ENCODE measurements around the gene METTL4. TPM values are rescaled to one million over a fixed set of nuclear protein-coding genes. Genes with fewer than 3 reads are reported as not detected.

Gene METTL4
- total and polyA plus RNA-seq, 2 experiments from 2014 or later: 7.6 to 16.0 TPM

DNA sequence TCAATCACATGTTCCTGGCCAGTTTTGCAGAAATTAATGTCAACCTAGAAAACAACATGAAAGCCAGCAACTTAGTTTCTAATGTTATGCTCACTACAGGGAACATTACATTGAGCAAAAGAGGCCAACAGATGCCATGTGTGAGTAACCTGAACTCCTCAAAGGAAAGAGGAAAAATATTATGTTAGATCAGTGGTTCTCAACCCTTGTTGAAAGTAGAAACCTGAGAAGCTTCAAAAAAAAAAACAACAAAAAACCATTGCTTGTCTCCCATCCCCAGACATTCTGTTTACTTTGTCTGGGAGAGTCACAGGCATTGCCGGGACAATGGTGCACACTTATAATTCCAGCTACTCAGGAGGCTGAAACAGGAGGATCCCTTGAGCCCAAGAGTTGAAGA, 57.7 kb downstream of the METTL4 start:
- Histone ChIP-seq H3K4me1 (ENCODE audit: insufficient read depth) (no peaks in the 10 kb centered on the region), H3K4me3 (no peak overlapping the region), H3K27ac (peak overlapping the region; percentile 41), H4K20me1 (ENCODE audit: insufficient read depth, poor library complexity, severe bottlenecking) (no peaks in the 10 kb centered on the region), H3K9me3 (ENCODE audit: low read depth) (no peaks in the 10 kb centered on the region), H3K36me3 (replicated peaks; ENCODE audit: insufficient read depth, low read depth) (no peaks in the 10 kb centered on the region), H3K27me3 (no peaks in the 10 kb centered on the region), H3K4me2 (no peak overlapping the region), H3K79me2 (no peaks in the 10 kb centered on the region), H2AFZ (no peak overlapping the region), H3K9me2 (replicated peaks; ENCODE audit: insufficient read depth) (no peaks in the 10 kb centered on the region)
- WGBS (ENCODE audit: low lambda C conversion rate, missing lambda C conversion rate): 34% methylated on average over 1 of the region's 1 CpG
- TF ChIP-seq, protein P1, sequence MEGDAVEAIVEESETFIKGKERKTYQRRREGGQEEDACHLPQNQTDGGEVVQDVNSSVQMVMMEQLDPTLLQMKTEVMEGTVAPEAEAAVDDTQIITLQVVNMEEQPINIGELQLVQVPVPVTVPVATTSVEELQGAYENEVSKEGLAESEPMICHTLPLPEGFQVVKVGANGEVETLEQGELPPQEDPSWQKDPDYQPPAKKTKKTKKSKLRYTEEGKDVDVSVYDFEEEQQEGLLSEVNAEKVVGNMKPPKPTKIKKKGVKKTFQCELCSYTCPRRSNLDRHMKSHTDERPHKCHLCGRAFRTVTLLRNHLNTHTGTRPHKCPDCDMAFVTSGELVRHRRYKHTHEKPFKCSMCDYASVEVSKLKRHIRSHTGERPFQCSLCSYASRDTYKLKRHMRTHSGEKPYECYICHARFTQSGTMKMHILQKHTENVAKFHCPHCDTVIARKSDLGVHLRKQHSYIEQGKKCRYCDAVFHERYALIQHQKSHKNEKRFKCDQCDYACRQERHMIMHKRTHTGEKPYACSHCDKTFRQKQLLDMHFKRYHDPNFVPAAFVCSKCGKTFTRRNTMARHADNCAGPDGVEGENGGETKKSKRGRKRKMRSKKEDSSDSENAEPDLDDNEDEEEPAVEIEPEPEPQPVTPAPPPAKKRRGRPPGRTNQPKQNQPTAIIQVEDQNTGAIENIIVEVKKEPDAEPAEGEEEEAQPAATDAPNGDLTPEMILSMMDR (IDR thresholded peaks at IDR 0.05; ENCODE audit: poor library complexity): no peak
- TF ChIP-seq EZH2 (IDR thresholded peaks at IDR 0.05; ENCODE audit: borderline replicate concordance): no peak
- no peak for TF ChIP-seq EZH2phosphoT487 (IDR thresholded peaks at IDR 0.05; ENCODE audit: low read depth, severe bottlenecking, unreplicated experiment)
- no peak for DNase-seq (ENCODE audit: low spot score)

GRCh38 chr18:2512059-2512458, 59.2 kb downstream of the METTL4 start:
- Histone ChIP-seq H3K27ac (no peak overlapping the region), H4K20me1 (ENCODE audit: insufficient read depth, poor library complexity, severe bottlenecking) (no peaks in the 10 kb centered on the region), H3K36me3 (replicated peaks; ENCODE audit: insufficient read depth, low read depth) (no peaks in the 10 kb centered on the region), H3K4me3 (no peak overlapping the region), H2AFZ (no peak overlapping the region), H3K4me2 (no peak overlapping the region), H3K79me2 (no peaks in the 10 kb centered on the region), H3K27me3 (no peaks in the 10 kb centered on the region), H3K9me3 (ENCODE audit: low read depth) (no peaks in the 10 kb centered on the region), H3K4me1 (ENCODE audit: insufficient read depth) (no peaks in the 10 kb centered on the region), H3K9me2 (replicated peaks; ENCODE audit: insufficient read depth) (no peaks in the 10 kb centered on the region)
- 84% methylated on average over 2 of the region's 2 CpGs for WGBS (ENCODE audit: low lambda C conversion rate, missing lambda C conversion rate)
- DNase-seq (ENCODE audit: low spot score): no peak
- TF ChIP-seq EZH2phosphoT487 (IDR thresholded peaks at IDR 0.05; ENCODE audit: low read depth, severe bottlenecking, unreplicated experiment) (no peak), EZH2 (IDR thresholded peaks at IDR 0.05; ENCODE audit: borderline replicate concordance) (no peak)
- TF ChIP-seq, protein P1 (IDR thresholded peaks at IDR 0.05; ENCODE audit: poor library complexity): no peak

GRCh38 chr18:2511451-2511850, 59.9 kb downstream of the METTL4 start:
- DNase-seq (ENCODE audit: low spot score): no peak
- H3K9me3 ChIP-seq (ENCODE audit: low read depth): no peaks in the 10 kb centered on the region
- no peaks in the 10 kb centered on the region for H3K36me3 ChIP-seq (replicated peaks; ENCODE audit: insufficient read depth, low read depth)
- H3K4me3 ChIP-seq: no peak overlapping the region
- no peaks in the 10 kb centered on the region for H3K9me2 ChIP-seq (replicated peaks; ENCODE audit: insufficient read depth)
- no peaks in the 10 kb centered on the region for H3K79me2 ChIP-seq
- TF ChIP-seq, protein P1 (IDR thresholded peaks at IDR 0.05; ENCODE audit: poor library complexity): no peak
- TF ChIP-seq EZH2phosphoT487 (IDR thresholded peaks at IDR 0.05; ENCODE audit: low read depth, severe bottlenecking, unreplicated experiment): no peak
- TF ChIP-seq EZH2 (IDR thresholded peaks at IDR 0.05; ENCODE audit: borderline replicate concordance): no peak
- no peak overlapping the region for H3K27ac ChIP-seq
- no peaks in the 10 kb centered on the region for H3K4me1 ChIP-seq (ENCODE audit: insufficient read depth)
- no peak overlapping the region for H2AFZ ChIP-seq
- WGBS (ENCODE audit: low lambda C conversion rate, missing lambda C conversion rate): 83% methylated on average over 3 of the region's 3 CpGs
- H4K20me1 ChIP-seq (ENCODE audit: insufficient read depth, poor library complexity, severe bottlenecking): no peaks in the 10 kb centered on the region
- no peak overlapping the region for H3K4me2 ChIP-seq
- no peaks in the 10 kb centered on the region for H3K27me3 ChIP-seq

DNA sequence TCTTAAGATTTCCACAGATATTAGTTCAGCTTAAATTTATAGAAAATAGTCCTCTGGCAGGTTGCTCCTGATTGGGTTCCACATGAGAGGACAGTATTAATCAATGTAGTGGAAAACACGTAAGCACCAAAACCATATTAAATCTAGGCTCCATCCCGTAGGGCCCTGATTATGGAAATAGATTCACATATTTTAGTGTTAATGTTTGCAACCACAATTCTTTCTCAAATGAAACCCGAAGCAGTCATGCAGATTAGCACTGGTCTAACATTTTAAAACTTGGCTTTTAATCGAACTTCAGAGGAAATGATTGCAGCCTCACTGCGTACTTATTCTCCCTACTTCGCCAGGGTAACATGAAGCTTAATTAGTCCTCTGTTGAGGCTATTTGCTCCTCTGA, 60.9 kb downstream of the METTL4 start:
- H3K27ac ChIP-seq: no peak overlapping the region
- no peaks in the 10 kb centered on the region for H3K9me3 ChIP-seq (ENCODE audit: low read depth)
- H3K36me3 ChIP-seq (replicated peaks; ENCODE audit: insufficient read depth, low read depth): no peaks in the 10 kb centered on the region
- H3K27me3 ChIP-seq: no peaks in the 10 kb centered on the region
- H3K4me1 ChIP-seq (ENCODE audit: insufficient read depth): no peaks in the 10 kb centered on the region
- 94% methylated on average over 6 of the region's 6 CpGs for WGBS (ENCODE audit: low lambda C conversion rate, missing lambda C conversion rate)
- no peak overlapping the region for H3K4me2 ChIP-seq
- no peaks in the 10 kb centered on the region for H3K79me2 ChIP-seq
- TF ChIP-seq, protein P1 (IDR thresholded peaks at IDR 0.05; ENCODE audit: poor library complexity): no peak
- TF ChIP-seq EZH2 (IDR thresholded peaks at IDR 0.05; ENCODE audit: borderline replicate concordance): no peak
- TF ChIP-seq EZH2phosphoT487 (IDR thresholded peaks at IDR 0.05; ENCODE audit: low read depth, severe bottlenecking, unreplicated experiment): no peak
- no peaks in the 10 kb centered on the region for H4K20me1 ChIP-seq (ENCODE audit: insufficient read depth, poor library complexity, severe bottlenecking)
- no peak overlapping the region for H3K4me3 ChIP-seq
- H2AFZ ChIP-seq: no peak overlapping the region
- no peaks in the 10 kb centered on the region for H3K9me2 ChIP-seq (replicated peaks; ENCODE audit: insufficient read depth)
- no peak for DNase-seq (ENCODE audit: low spot score)
